Vagina (tissue), 2 donors: Measurements from ENCODE around the gene MSI2. TPM values are rescaled to one million over a fixed set of nuclear protein-coding genes. Genes with fewer than 3 reads are reported as not detected.

Experiments used
- DNase-seq, 2 donors: peaks; one replicate each; pipeline ENCODE4 v3.0.0-alpha.2; 2017; ENCODE audit errors: extremely low spot score in 2 of 2
- H3K27ac ChIP-seq: fragments of 200-600 bp; sonication (generic); one replicate; pipeline ENCODE4 v1.5.1; 2019
- H3K27me3 ChIP-seq: fragments of 200-600 bp; sonication (generic); one replicate; pipeline ENCODE4 v1.5.1; 2019
- H3K36me3 ChIP-seq, 2 donors: fragments of 200-600 bp; sonication (generic); one replicate each; pipeline ENCODE4 v1.5.1; 2017 to 2019
- H3K4me1 ChIP-seq: fragments of 200-600 bp; sonication (generic); one replicate; pipeline ENCODE4 v1.5.1; 2019
- H3K4me3 ChIP-seq, 2 donors: fragments of 200-600 bp; sonication (generic); 1 replicate in 1 of 2; 2 replicates in 1 of 2; pipeline ENCODE4 v1.5.1; 2016 to 2019
- H3K9me3 ChIP-seq: fragments of 200-600 bp; sonication (generic); one replicate; pipeline ENCODE4 v1.5.1; 2019
- POLR2A ChIP-seq, 2 donors: fragments of 450-650 bp; IDR thresholded peaks; one replicate each; pipeline ENCODE4 v1.6.1; 2017; ENCODE audit warnings: antibody characterized with exemption in 2 of 2, mild to moderate bottlenecking in 2 of 2, moderate library complexity in 2 of 2
- POLR2AphosphoS5 ChIP-seq, 2 donors: sonication (generic); formaldehyde crosslinking; IDR thresholded peaks; one replicate each; pipeline ENCODE4 v1.9.0; 2017; ENCODE audit warnings: antibody characterized with exemption in 2 of 2, mild to moderate bottlenecking in 2 of 2, low read depth in 1 of 2; ENCODE audit not compliant: insufficient read depth in 1 of 2
- intact Hi-C: fragments of 100-400 bp; cut with DNase I; formaldehyde crosslinking; loops from one replicate; pipeline ENCODE4 v1.15.1; 2023
- total RNA-seq: library from RNA; depleted of rRNA; stranded (reverse); fragments of >200 nt; gene quantifications from one replicate; pipeline ENCODE4 v1.2.3, GENCODE V29; 2016
- TF ChIP-seq, protein P1 (sequence below), 3 experiments: fragments of 450-650 bp in 2 of 3; fragments of 200-600 bp in 1 of 3; sonication (generic) in 1 of 3; IDR thresholded peaks; one replicate each; pipeline ENCODE4 v1.5.1; 2017 to 2019; ENCODE audit warnings: antibody characterized with exemption in 3 of 3, mild to moderate bottlenecking in 2 of 3, moderate library complexity in 2 of 3

Gene MSI2
- total RNA-seq, 1 donor from 2014 or later = 27.3 TPM

DNA sequence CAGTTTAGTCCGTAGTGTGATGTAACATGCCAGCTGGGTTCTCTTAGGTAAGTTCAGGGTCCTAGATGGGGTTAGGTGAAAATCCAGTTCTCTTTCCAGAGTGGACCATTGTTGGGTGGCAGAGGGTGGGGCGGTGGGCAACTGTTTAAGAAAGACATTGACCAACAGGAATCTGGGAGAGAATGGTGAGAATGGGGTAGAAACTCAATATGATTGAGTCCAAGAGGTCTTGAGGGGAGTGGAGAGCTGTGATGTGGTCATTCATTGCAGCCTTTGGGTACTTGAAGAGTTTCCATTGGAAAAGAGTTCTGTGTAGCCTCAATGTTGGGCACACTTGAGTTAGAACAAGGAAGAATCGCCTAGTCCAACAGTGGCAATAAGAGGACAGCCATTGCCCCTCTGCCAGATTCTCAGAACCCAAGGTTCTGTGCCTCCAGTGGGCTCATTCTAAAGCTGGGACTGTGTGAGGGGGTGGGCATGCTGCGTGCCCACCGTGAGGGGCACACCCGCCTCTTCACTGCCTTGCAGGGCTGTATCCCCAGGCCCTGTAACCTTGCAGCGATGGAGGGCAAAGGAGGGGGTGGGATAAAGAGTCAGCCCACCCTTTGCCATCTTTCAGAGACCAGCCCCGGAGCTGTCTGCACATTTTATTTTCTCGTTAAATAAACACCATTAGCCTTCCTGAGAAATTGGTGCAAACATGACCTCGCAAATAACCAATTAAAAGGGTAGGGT is 280.6 kb downstream of the MSI2 start:
- no peaks in the 10 kb centered on the region for H3K27me3 ChIP-seq
- H3K27ac ChIP-seq = no peak overlapping the region
- intact Hi-C loops = loop anchor here (10.0 kb wide), 1 partner anchor 422 kb away; no protein-coding TSS in a partner anchor
- no peaks in the 10 kb centered on the region for H3K9me3 ChIP-seq
- H3K36me3 ChIP-seq = no peaks in the 10 kb centered on the region
- H3K4me3 ChIP-seq = no peak overlapping the region
- peaks cover 21% of the 10 kb centered on the region for H3K4me1 ChIP-seq
- TF ChIP-seq, protein P1, sequence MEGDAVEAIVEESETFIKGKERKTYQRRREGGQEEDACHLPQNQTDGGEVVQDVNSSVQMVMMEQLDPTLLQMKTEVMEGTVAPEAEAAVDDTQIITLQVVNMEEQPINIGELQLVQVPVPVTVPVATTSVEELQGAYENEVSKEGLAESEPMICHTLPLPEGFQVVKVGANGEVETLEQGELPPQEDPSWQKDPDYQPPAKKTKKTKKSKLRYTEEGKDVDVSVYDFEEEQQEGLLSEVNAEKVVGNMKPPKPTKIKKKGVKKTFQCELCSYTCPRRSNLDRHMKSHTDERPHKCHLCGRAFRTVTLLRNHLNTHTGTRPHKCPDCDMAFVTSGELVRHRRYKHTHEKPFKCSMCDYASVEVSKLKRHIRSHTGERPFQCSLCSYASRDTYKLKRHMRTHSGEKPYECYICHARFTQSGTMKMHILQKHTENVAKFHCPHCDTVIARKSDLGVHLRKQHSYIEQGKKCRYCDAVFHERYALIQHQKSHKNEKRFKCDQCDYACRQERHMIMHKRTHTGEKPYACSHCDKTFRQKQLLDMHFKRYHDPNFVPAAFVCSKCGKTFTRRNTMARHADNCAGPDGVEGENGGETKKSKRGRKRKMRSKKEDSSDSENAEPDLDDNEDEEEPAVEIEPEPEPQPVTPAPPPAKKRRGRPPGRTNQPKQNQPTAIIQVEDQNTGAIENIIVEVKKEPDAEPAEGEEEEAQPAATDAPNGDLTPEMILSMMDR (IDR thresholded peaks at IDR 0.05) = no peak
- TF ChIP-seq POLR2AphosphoS5 (IDR thresholded peaks at IDR 0.05; ENCODE audit: insufficient read depth in 1 of 2, low read depth in 1 of 2) = no peak
- no peak for TF ChIP-seq POLR2A (IDR thresholded peaks at IDR 0.05)
- no peak for DNase-seq

DNA sequence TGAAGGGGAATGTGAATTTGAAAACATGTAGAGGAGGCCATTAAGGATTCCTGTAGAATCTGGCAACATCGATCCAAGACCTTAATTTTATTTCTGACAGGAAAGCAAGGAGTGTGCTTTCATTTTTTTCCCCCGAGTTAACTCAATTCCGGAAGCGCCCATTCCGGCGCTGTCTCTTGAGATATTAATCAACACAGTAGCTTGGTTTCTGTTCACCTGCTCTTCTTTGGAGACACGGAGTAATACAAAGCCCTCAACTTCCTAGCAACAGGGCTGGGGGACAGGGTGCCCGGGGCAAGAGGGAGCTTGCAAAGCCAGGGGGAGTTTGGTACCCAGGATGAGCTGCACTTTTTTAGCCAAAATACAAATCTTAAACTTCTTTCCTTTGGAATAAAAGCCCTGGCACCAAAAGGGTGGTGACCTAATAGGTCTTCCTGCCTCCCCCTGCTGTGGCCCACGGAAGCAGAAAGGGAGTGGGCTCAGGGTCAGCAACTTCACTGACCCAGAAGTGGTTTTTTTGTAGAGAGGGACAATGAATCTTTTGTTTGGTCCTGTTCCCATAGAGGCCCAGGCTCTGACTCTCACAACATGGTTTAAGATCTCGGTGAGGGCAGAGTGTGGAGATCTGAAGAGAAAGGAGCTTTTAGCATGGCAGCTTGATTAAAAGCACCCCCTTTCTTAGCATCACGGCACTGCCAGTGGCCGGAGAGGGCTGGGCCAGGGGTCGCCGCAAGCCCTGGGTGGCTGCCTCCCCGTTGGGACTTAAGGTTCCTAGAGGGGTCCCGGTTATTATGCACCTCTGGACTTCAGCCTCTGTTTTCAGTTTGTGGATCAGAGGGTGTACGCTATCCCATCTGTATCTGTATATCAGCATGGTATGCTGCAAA is 281.4 kb downstream of the MSI2 start:
- no peak overlapping the region for H3K4me3 ChIP-seq
- H3K27me3 ChIP-seq = no peaks in the 10 kb centered on the region
- DNase-seq = no peak
- no peak for TF ChIP-seq POLR2AphosphoS5 (IDR thresholded peaks at IDR 0.05; ENCODE audit: insufficient read depth in 1 of 2, low read depth in 1 of 2)
- TF ChIP-seq POLR2A (IDR thresholded peaks at IDR 0.05) = no peak
- TF ChIP-seq, protein P1 (IDR thresholded peaks at IDR 0.05) = no peak
- H3K36me3 ChIP-seq = no peaks in the 10 kb centered on the region
- no peaks in the 10 kb centered on the region for H3K9me3 ChIP-seq
- peaks cover 21% of the 10 kb centered on the region for H3K4me1 ChIP-seq
- no peak overlapping the region for H3K27ac ChIP-seq
- intact Hi-C loops = loop anchor here (10.0 kb wide), 1 partner anchor 423 kb away; no protein-coding TSS in a partner anchor

DNA sequence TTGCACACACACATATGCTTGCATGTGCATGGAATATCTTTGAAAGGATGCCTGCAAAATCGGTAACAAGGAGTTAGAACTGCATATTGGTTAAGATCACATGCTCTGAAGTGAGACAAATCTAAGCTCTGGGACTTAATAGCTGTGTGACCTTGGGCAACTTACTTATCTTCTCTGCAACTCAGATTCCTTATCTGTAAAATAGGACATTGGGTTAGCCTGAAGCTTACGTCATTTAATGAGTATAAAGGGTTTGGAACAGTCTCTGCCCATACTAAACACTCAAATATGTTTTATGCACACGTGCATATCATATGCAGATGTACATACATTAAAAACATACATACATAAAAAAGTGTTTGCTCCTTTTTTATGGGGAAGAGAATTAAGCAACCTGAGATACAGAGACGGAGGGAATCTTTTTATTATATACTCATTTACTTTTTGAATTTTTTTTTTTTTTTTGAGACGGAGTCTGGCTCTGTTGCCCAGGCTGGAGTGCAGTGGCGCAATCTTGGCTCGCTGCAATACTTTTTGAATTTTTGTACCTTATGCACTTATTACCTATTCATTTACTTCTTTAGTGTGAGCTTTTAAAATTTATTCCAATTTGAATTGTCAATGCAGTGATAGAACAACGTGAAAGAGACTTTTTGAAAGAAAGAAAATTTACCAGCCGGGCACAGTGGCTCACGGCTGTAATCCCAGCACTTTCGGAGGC is 282.6 kb downstream of the MSI2 start:
- Histone ChIP-seq H3K27ac (no peak overlapping the region), H3K36me3 (no peaks in the 10 kb centered on the region), H3K27me3 (no peaks in the 10 kb centered on the region), H3K4me1 (peaks cover 21% of the 10 kb centered on the region), H3K4me3 (no peak overlapping the region), H3K9me3 (no peaks in the 10 kb centered on the region)
- no peak for DNase-seq
- TF ChIP-seq POLR2AphosphoS5 (IDR thresholded peaks at IDR 0.05; ENCODE audit: insufficient read depth in 1 of 2, low read depth in 1 of 2) (no peak), POLR2A (IDR thresholded peaks at IDR 0.05) (no peak)
- TF ChIP-seq, protein P1 (IDR thresholded peaks at IDR 0.05) = no peak
- intact Hi-C loops = loop anchor here (10.0 kb wide), 1 partner anchor 424 kb away; no protein-coding TSS in a partner anchor

DNA sequence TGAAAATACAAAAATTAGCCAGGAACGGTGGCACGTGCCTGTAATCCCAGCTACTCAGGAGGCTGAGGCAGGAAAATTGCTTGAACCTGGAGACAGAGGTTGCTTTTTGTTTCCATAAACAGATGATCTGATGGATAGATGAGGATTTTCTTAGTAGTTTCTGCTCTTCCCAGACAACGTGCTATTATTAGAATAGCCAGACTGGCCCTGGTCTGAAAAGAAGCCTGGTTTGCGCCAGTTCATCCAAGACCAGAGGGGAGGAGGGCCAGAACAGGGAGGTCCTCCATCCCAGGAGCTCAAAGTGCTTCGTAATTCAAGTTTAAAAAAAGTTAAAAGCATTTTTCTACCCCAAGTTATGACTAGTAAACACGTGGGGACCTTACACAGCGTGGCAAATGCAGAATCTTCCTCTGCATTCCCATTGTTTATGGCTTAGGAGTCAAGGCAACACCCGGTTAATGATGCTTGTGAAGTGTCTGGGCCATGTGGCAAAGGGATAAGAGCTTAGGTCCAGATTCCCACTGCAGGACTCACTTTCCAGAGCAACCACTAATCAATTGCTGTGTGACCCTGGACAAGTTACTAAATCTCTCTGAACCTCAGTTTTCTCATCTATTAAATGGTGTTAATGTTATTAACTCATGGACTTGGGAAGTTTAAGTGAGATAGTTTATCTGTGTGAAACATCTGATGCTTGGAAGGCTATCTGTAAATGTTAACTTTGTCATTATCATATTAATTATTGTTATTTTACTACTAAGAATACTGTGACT is 283.4 kb downstream of the MSI2 start:
- Histone ChIP-seq H3K4me1 (peaks cover 15% of the 10 kb centered on the region), H3K27ac (no peak overlapping the region), H3K27me3 (no peaks in the 10 kb centered on the region), H3K36me3 (no peaks in the 10 kb centered on the region), H3K4me3 (no peak overlapping the region), H3K9me3 (no peaks in the 10 kb centered on the region)
- intact Hi-C loops = loop anchor here (10.0 kb wide), 1 partner anchor 425 kb away; no protein-coding TSS in a partner anchor
- DNase-seq = no peak
- TF ChIP-seq, protein P1 (IDR thresholded peaks at IDR 0.05) = no peak
- TF ChIP-seq POLR2A (IDR thresholded peaks at IDR 0.05) (no peak), POLR2AphosphoS5 (IDR thresholded peaks at IDR 0.05; ENCODE audit: insufficient read depth in 1 of 2, low read depth in 1 of 2) (no peak)
